Measurements from ENCODE around the gene CPVL.

CPVL gene

GRCh38 chr7:29007127-29007526, 139.2 kb downstream of the CPVL start:
- H3K4me3 ChIP-seq (ENCODE audit: severe bottlenecking): no peak overlapping the region
- ATAC-seq (ENCODE audit: low read depth) (no peak), DNase-seq (ENCODE audit: low spot score) (no peak)
- no peak overlapping the region for H3K27ac ChIP-seq (ENCODE audit: poor library complexity, severe bottlenecking)
- no peak for TF ChIP-seq CTCF (IDR thresholded peaks at IDR 0.05; ENCODE audit: poor library complexity, severe bottlenecking)
- H3K9me3 ChIP-seq (ENCODE audit: severe bottlenecking): no peaks in the 10 kb centered on the region
- no peaks in the 10 kb centered on the region for H3K4me1 ChIP-seq (ENCODE audit: insufficient read depth, poor library complexity, severe bottlenecking)
- no peaks in the 10 kb centered on the region for H3K36me3 ChIP-seq (ENCODE audit: low read depth)
- H3K27me3 ChIP-seq (ENCODE audit: insufficient read depth, poor library complexity, severe bottlenecking): no peaks in the 10 kb centered on the region

GRCh38 chr7:29005829-29006228, 140.5 kb downstream of the CPVL start:
- ATAC-seq (ENCODE audit: low read depth): peak; percentile 78
- Histone ChIP-seq H3K27ac (ENCODE audit: poor library complexity, severe bottlenecking) (no peak overlapping the region), H3K27me3 (ENCODE audit: insufficient read depth, poor library complexity, severe bottlenecking) (no peaks in the 10 kb centered on the region), H3K4me1 (ENCODE audit: insufficient read depth, poor library complexity, severe bottlenecking) (no peaks in the 10 kb centered on the region), H3K4me3 (ENCODE audit: severe bottlenecking) (no peak overlapping the region), H3K36me3 (ENCODE audit: low read depth) (no peaks in the 10 kb centered on the region), H3K9me3 (ENCODE audit: severe bottlenecking) (no peaks in the 10 kb centered on the region)
- DNase-seq (ENCODE audit: low spot score): no peak
- TF ChIP-seq CTCF (IDR thresholded peaks at IDR 0.05; ENCODE audit: poor library complexity, severe bottlenecking): no peak

GRCh38 chr7:29005406-29005805, 140.9 kb downstream of the CPVL start:
- H3K36me3 ChIP-seq (ENCODE audit: low read depth): no peaks in the 10 kb centered on the region
- DNase-seq (ENCODE audit: low spot score): no peak
- H3K4me3 ChIP-seq (ENCODE audit: severe bottlenecking): no peak overlapping the region
- no peaks in the 10 kb centered on the region for H3K4me1 ChIP-seq (ENCODE audit: insufficient read depth, poor library complexity, severe bottlenecking)
- no peaks in the 10 kb centered on the region for H3K9me3 ChIP-seq (ENCODE audit: severe bottlenecking)
- no peak overlapping the region for H3K27ac ChIP-seq (ENCODE audit: poor library complexity, severe bottlenecking)
- no peak for TF ChIP-seq CTCF (IDR thresholded peaks at IDR 0.05; ENCODE audit: poor library complexity, severe bottlenecking)
- ATAC-seq (ENCODE audit: low read depth): no peak
- no peaks in the 10 kb centered on the region for H3K27me3 ChIP-seq (ENCODE audit: insufficient read depth, poor library complexity, severe bottlenecking)

GRCh38 chr7:29003703-29004102, 142.6 kb downstream of the CPVL start:
- no peak for DNase-seq (ENCODE audit: low spot score)
- Histone ChIP-seq H3K27me3 (ENCODE audit: insufficient read depth, poor library complexity, severe bottlenecking) (no peaks in the 10 kb centered on the region), H3K9me3 (ENCODE audit: severe bottlenecking) (no peaks in the 10 kb centered on the region), H3K27ac (ENCODE audit: poor library complexity, severe bottlenecking) (no peak overlapping the region), H3K36me3 (ENCODE audit: low read depth) (no peaks in the 10 kb centered on the region), H3K4me3 (ENCODE audit: severe bottlenecking) (no peak overlapping the region), H3K4me1 (ENCODE audit: insufficient read depth, poor library complexity, severe bottlenecking) (no peaks in the 10 kb centered on the region)
- TF ChIP-seq CTCF (IDR thresholded peaks at IDR 0.05; ENCODE audit: poor library complexity, severe bottlenecking): no peak
- ATAC-seq (ENCODE audit: low read depth): no peak

GRCh38 chr7:29000717-29001076, 145.6 kb downstream of the CPVL start:
- Histone ChIP-seq H3K9me3 (ENCODE audit: severe bottlenecking) (no peaks in the 10 kb centered on the region), H3K4me1 (ENCODE audit: insufficient read depth, poor library complexity, severe bottlenecking) (no peaks in the 10 kb centered on the region), H3K4me3 (ENCODE audit: severe bottlenecking) (no peak overlapping the region), H3K36me3 (ENCODE audit: low read depth) (no peaks in the 10 kb centered on the region), H3K27me3 (ENCODE audit: insufficient read depth, poor library complexity, severe bottlenecking) (no peaks in the 10 kb centered on the region), H3K27ac (ENCODE audit: poor library complexity, severe bottlenecking) (no peak overlapping the region)
- no peak for DNase-seq (ENCODE audit: low spot score)
- no peak for TF ChIP-seq CTCF (IDR thresholded peaks at IDR 0.05; ENCODE audit: poor library complexity, severe bottlenecking)
- ATAC-seq (ENCODE audit: low read depth): no peak

Measured in RWPE2 (cell line).